ENCODE data around the gene PCDH19. TPM values are rescaled to one million over a fixed set of nuclear protein-coding genes. Genes with fewer than 3 reads are reported as not detected.
A peak's percentile ranks its signal among the peaks of the same experiment; 100 is the strongest.
"Not testable (repeated sequence)": the region's sequence is repeated elsewhere in the genome, so short reads cannot be mapped to it uniquely, and the experiment has no call there.

Gene PCDH19
- total RNA-seq: 16.4 TPM

- DNase-seq (ENCODE audit: low spot score) (peak; percentile 75), ATAC-seq (peak; percentile 84)
- intact Hi-C loops (cut with DNase I): loop anchor here (5.0 kb wide), 1 partner anchor 1403 kb away; no protein-coding TSS in a partner anchor
Observed at GRCh38 chrX:100409610-100410590, at the start of gene PCDH19. Gene PCDH19, minus strand, starts transcription at chrX:100410273. Its CDS starts 1,676 bp downstream, at chrX:100408597.

- intact Hi-C loops (cut with DNase I): no loop called here
- DNase-seq (ENCODE audit: low spot score) (no peak), ATAC-seq (peak; percentile 74)
Observed at GRCh38 chrX:100449696-100450608, 39.9 kb upstream of the PCDH19 start.

GRCh38 chrX:100447655-100448397 lies 37.8 kb upstream of the PCDH19 start:
- intact Hi-C loops (cut with DNase I): no loop called here

GRCh38 chrX:100445593-100445992 lies 35.5 kb upstream of the PCDH19 start:
- no peak for DNase-seq (ENCODE audit: low spot score)
- intact Hi-C loops (cut with DNase I): no loop called here
- ATAC-seq: no peak

More at GRCh38 chrX:100447655-100448397, 37.8 kb upstream of the PCDH19 start:
- ATAC-seq: peak; percentile 87
- DNase-seq (ENCODE audit: low spot score): peak; percentile 71

- intact Hi-C loops (cut with DNase I); DNase-seq (ENCODE audit: low spot score); ATAC-seq: not testable (repeated sequence)
Observed at GRCh38 chrX:100441321-100441720, 31.2 kb upstream of the PCDH19 start.

GRCh38 chrX:100440006-100440405 lies 29.9 kb upstream of the PCDH19 start:
- ATAC-seq (peak; percentile 72), DNase-seq (ENCODE audit: low spot score) (no peak)
- intact Hi-C loops (cut with DNase I): no loop called here

GRCh38 chrX:100435726-100436125 lies 25.7 kb upstream of the PCDH19 start:
- ATAC-seq: no peak
- DNase-seq (ENCODE audit: low spot score): no peak
- intact Hi-C loops (cut with DNase I): no loop called here

GRCh38 chrX:100424012-100424411 lies 13.9 kb upstream of the PCDH19 start:
- DNase-seq (ENCODE audit: low spot score) (no peak), ATAC-seq (peak; percentile 57)
- intact Hi-C loops (cut with DNase I): no loop called here

GRCh38 chrX:100418556-100418955 lies 8.5 kb upstream of the PCDH19 start:
- DNase-seq (ENCODE audit: low spot score): no peak
- peak; percentile 43 for ATAC-seq
- intact Hi-C loops (cut with DNase I): no loop called here

- DNase-seq (ENCODE audit: low spot score) (no peak), ATAC-seq (peak; percentile 92)
- intact Hi-C loops (cut with DNase I): no loop called here
Observed at GRCh38 chrX:100417681-100418080, 7.6 kb upstream of the PCDH19 start.

- ATAC-seq (peak; percentile 64), DNase-seq (ENCODE audit: low spot score) (peak; percentile 62)
- intact Hi-C loops (cut with DNase I): no loop called here
Observed at GRCh38 chrX:100413229-100413628, 3.2 kb upstream of the PCDH19 start.

GRCh38 chrX:100411802-100412715 lies 2.0 kb upstream of the PCDH19 start:
- no peak for ATAC-seq
- intact Hi-C loops (cut with DNase I): no loop called here
- DNase-seq (ENCODE audit: low spot score): no peak

- intact Hi-C loops (cut with DNase I): no loop called here
- no peak for DNase-seq (ENCODE audit: low spot score)
- no peak for ATAC-seq
Observed at GRCh38 chrX:100410901-100411801, 1.1 kb upstream of the PCDH19 start.

- ATAC-seq (no peak), DNase-seq (ENCODE audit: low spot score) (no peak)
- intact Hi-C loops (cut with DNase I): loop anchor here (5.0 kb wide), 1 partner anchor 1402 kb away; no protein-coding TSS in a partner anchor
Observed at GRCh38 chrX:100408713-100409609, 1.1 kb downstream of the PCDH19 start.
